Adrenal gland (tissue), 12 donors: ENCODE measurements around the gene EXOC6B. TPM values are rescaled to one million over a fixed set of nuclear protein-coding genes. Genes with fewer than 3 reads are reported as not detected.
A peak's percentile ranks its signal among the peaks of the same experiment; 100 is the strongest.

Experiments
- DNase-seq, 7 donors: peaks; one replicate each; pipeline ENCODE4 v3.0.0-alpha.2; 2019 to 2020
- H3K27ac ChIP-seq, 5 donors: fragments of 200-600 bp; sonication (generic) in 4 of 5; 1 replicate in 3 of 5; 2 replicates in 2 of 5; pipeline versions ENCODE4 v1.5.1 to v1.8.0; 2016 to 2020; ENCODE audit warnings: mild to moderate bottlenecking in 1 of 5
- H3K27me3 ChIP-seq: fragments of 200-600 bp; 2 replicates; pipeline ENCODE4 v1.8.0; 2021
- H3K36me3 ChIP-seq, 2 donors: fragments of 200-600 bp; replicated peaks in 1 of 2; 1 replicate in 1 of 2; 2 replicates in 1 of 2; pipeline versions ENCODE4 v1.5.1 to v1.8.0; 2018 to 2022
- H3K4me1 ChIP-seq, 2 donors: fragments of 200-600 bp; replicated peaks in 1 of 2; 1 replicate in 1 of 2; 2 replicates in 1 of 2; pipeline versions ENCODE4 v1.5.1 to v1.8.0; 2018 to 2021
- H3K4me3 ChIP-seq, 4 donors: fragments of 200-600 bp; sonication (generic) in 3 of 4; one replicate each; pipeline ENCODE4 v1.5.1; 2016 to 2018
- H3K9me3 ChIP-seq, 3 donors: fragments of 200-600 bp; sonication (generic) in 1 of 3; replicated peaks in 1 of 3; 1 replicate in 2 of 3; 2 replicates in 1 of 3; pipeline versions ENCODE4 v1.5.1 to v1.8.0; 2016 to 2021
- POLR2A ChIP-seq, 2 donors: fragments of 450-650 bp; IDR thresholded peaks; one replicate each; pipeline ENCODE4 v1.6.1; 2017; ENCODE audit warnings: antibody characterized with exemption in 2 of 2, mild to moderate bottlenecking in 2 of 2, moderate library complexity in 1 of 2
- WGBS, 4 donors: extraction: QIAGEN DNeasy Blood & Tissue Kit in 2 of 4; methylation state at CpG; one replicate each; pipeline versions ENCODE4 v1.1.5 to v1.1.7; 2013 to 2017; 5-methylcytosine and 5-hydroxymethylcytosine counted together
- intact Hi-C, 2 donors: fragments of 100-400 bp; cut with DNase I; formaldehyde crosslinking; loops; one replicate each; pipeline versions ENCODE4 v1.14.1 to v1.15.0; 2022 to 2023
- polyA plus RNA-seq, 3 donors: library from polyadenylated mRNA; stranded (reverse); fragments of 200-250 nt in 2 of 3; fragments of 350-450 nt in 1 of 3; fragmentation: Illumina TruSeq in 1 of 3; extraction: RNeasy Lipid Tissue Mini Kit (QIAGEN cat#74804) in 1 of 3; gene quantifications; one replicate each; pipeline ENCODE4 v1.2.3, GENCODE V29; 2013 to 2014
- total RNA-seq, 9 donors: library from RNA; depleted of rRNA in 4 of 9; stranded (reverse); fragments of >200 nt in 4 of 9; fragments of 120-200 nt in 1 of 9; fragmentation: NEBNext Ultra II Directional in 1 of 9; extraction: Animal tissue kit (Norgen Biotek cat#: 25700) in 1 of 9; gene quantifications; one replicate each; pipeline versions ENCODE4 v1.1.0 to v1.2.4, GENCODE V29; 2013 to 2023
- TF ChIP-seq, protein P1 (sequence below), 6 experiments: fragments of 450-650 bp in 4 of 6; fragments of 200-600 bp in 2 of 6; sonication (generic) in 1 of 6; IDR thresholded peaks; 1 replicate in 5 of 6; 2 replicates in 1 of 6; pipeline versions ENCODE4 v1.5.1 to v1.8.0; 2016 to 2021; ENCODE audit warnings: antibody characterized with exemption in 6 of 6, mild to moderate bottlenecking in 2 of 6, moderate library complexity in 1 of 6
- donor health status: healthy with polysubstance abuse.
- donor health status: Bipolar disorder and iron deficiency.
- donor health status: DM: yes; HTN: yes; CAD: no.
- donor health status: DM: no; HTN: no; CAD: no.
- donor health status: DM: no; HTN: no; CAD: no.
- donor health status: DM: yes; HTN: yes; CAD: no.

Gene EXOC6B
- total and polyA plus RNA-seq, 12 donors = 6.0 to 92.6 (median 50.6) TPM

DNA sequence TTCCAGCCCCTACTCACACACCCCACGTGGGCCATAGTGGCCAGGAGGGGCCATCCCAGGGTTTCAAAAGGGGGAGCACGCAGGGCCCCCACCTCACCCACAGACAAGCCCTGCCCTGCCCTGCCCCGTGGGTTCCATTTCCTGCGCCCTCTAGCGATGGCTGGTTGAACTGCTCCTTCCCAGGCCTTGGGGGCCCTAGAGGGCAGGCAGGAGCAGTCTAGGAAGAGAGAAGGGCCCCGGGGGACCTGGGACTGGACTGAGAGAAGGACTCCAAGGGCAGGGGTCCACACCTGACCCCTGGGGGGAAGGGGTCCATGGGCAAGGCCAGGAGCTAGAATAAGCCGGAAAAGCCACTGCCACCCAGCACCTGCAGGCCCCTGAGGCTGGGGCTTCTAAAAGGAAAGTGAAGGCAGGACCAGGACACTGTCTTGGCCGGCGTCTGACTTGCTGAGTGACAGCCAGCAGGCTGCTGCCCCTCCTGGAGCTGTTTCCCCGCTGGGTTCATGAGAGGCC lies 688.3 kb downstream of the EXOC6B start:
- Histone ChIP-seq H3K9me3 (no peaks in the 10 kb centered on the region), H3K27me3 (no peaks in the 10 kb centered on the region), H3K36me3 (peaks cover 0 to 3% of the 10 kb centered on the region in 2 donors), H3K4me3 (no peak overlapping the region), H3K4me1 (no peaks in the 10 kb centered on the region), H3K27ac (no peak overlapping the region)
- WGBS, 4 donors = 0 to 40% (median 28%) methylated on average over 1 to 10 of the region's 10 CpGs
- TF ChIP-seq, protein P1, sequence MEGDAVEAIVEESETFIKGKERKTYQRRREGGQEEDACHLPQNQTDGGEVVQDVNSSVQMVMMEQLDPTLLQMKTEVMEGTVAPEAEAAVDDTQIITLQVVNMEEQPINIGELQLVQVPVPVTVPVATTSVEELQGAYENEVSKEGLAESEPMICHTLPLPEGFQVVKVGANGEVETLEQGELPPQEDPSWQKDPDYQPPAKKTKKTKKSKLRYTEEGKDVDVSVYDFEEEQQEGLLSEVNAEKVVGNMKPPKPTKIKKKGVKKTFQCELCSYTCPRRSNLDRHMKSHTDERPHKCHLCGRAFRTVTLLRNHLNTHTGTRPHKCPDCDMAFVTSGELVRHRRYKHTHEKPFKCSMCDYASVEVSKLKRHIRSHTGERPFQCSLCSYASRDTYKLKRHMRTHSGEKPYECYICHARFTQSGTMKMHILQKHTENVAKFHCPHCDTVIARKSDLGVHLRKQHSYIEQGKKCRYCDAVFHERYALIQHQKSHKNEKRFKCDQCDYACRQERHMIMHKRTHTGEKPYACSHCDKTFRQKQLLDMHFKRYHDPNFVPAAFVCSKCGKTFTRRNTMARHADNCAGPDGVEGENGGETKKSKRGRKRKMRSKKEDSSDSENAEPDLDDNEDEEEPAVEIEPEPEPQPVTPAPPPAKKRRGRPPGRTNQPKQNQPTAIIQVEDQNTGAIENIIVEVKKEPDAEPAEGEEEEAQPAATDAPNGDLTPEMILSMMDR (IDR thresholded peaks at IDR 0.05) = peak; percentile 74 to 92 (median 79)
- TF ChIP-seq POLR2A (IDR thresholded peaks at IDR 0.05) = no peak
- intact Hi-C loops = no loop called here
- DNase-seq = peak; percentile 44 to 71 (median 65)

- DNase-seq = peak in 1 of 7 donors; percentile 4
- TF ChIP-seq POLR2A (IDR thresholded peaks at IDR 0.05) = no peak
- TF ChIP-seq, protein P1 (IDR thresholded peaks at IDR 0.05) = no peak
- Histone ChIP-seq H3K9me3 (no peaks in the 10 kb centered on the region), H3K27ac (no peak overlapping the region), H3K27me3 (no peaks in the 10 kb centered on the region), H3K4me1 (no peaks in the 10 kb centered on the region), H3K36me3 (peaks cover 0 to 3% of the 10 kb centered on the region in 2 donors), H3K4me3 (no peak overlapping the region)
- intact Hi-C loops = no loop called here
- WGBS, 4 donors = 62 to 73% (median 64%) methylated on average over 3 to 7 of the region's 7 CpGs
Observed at GRCh38 chr2:72136933-72137497, 688.8 kb downstream of the EXOC6B start.

- no peak for DNase-seq
- no peak overlapping the region for H3K4me3 ChIP-seq
- peaks cover 0 to 3% of the 10 kb centered on the region in 2 donors for H3K36me3 ChIP-seq
- H3K9me3 ChIP-seq = no peaks in the 10 kb centered on the region
- H3K4me1 ChIP-seq = no peaks in the 10 kb centered on the region
- TF ChIP-seq POLR2A (IDR thresholded peaks at IDR 0.05) = no peak
- TF ChIP-seq, protein P1 (IDR thresholded peaks at IDR 0.05) = no peak
- intact Hi-C loops = no loop called here
- no peaks in the 10 kb centered on the region for H3K27me3 ChIP-seq
- WGBS, 4 donors = 75 to 84% (median 79%) methylated on average over 10 of the region's 10 CpGs
- H3K27ac ChIP-seq = no peak overlapping the region
Observed at GRCh38 chr2:72136331-72136730, 689.5 kb downstream of the EXOC6B start.

DNA sequence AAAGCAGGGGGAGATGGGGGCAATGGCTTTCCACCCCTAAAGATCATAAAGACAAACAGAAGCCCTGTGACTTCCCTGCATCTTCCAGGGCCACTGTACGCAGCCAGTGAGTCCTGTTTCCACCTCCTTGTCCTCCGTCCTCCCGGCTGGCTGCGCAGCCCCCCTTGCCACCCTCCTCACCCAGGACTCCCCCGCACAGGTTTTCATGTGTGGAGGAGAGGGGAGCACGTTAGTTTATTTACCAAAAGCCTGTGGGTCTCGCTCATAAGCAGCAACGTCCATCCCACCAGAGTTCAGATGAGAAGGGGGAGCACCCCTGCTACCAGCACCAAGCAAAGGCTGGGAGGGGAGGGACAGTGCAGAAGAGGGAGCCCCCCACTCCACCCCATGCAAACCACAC lies 689.9 kb downstream of the EXOC6B start:
- no peak overlapping the region for H3K4me3 ChIP-seq
- no peaks in the 10 kb centered on the region for H3K4me1 ChIP-seq
- H3K9me3 ChIP-seq = no peaks in the 10 kb centered on the region
- 83 to 85% (median 84%) methylated on average over 1 to 8 of the region's 8 CpGs for WGBS, 4 donors
- DNase-seq = no peak
- peaks cover 0 to 3% of the 10 kb centered on the region in 2 donors for H3K36me3 ChIP-seq
- H3K27ac ChIP-seq = no peak overlapping the region
- TF ChIP-seq, protein P1 (IDR thresholded peaks at IDR 0.05) = no peak
- TF ChIP-seq POLR2A (IDR thresholded peaks at IDR 0.05) = no peak
- intact Hi-C loops = no loop called here
- no peaks in the 10 kb centered on the region for H3K27me3 ChIP-seq
